Measurements from ENCODE around the gene RBM10.

DNA sequence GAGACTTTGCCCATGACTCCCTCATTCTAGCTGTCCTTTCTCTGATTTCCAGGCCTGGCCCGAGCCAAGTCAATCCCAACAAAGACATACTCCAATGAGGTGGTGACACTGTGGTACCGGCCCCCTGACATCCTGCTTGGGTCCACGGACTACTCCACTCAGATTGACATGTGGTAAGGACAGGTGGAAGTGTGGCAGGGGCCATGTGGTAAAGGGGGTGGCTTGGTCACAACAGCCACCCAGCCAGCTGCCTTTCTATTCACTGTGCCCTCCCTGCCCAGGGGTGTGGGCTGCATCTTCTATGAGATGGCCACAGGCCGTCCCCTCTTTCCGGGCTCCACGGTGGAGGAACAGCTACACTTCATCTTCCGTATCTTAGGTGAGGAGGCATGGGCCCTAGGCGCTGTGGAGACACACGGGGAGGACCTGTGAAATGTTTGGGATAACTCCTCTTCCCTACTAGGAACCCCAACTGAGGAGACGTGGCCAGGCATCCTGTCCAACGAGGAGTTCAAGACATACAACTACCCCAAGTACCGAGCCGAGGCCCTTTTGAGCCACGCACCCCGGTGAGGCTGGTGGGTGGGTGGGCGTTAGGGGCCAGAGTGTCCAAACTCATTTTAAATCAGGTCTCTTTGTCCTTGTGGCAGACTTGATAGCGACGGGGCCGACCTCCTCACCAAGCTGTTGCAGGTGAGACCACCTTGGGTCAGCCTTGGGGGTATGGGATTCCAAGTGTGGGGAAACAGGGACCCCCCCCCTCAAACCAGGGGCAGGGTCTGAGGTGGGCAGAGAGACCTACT lies 81.7 kb downstream of the RBM10 start:
- TF ChIP-seq, protein P1, sequence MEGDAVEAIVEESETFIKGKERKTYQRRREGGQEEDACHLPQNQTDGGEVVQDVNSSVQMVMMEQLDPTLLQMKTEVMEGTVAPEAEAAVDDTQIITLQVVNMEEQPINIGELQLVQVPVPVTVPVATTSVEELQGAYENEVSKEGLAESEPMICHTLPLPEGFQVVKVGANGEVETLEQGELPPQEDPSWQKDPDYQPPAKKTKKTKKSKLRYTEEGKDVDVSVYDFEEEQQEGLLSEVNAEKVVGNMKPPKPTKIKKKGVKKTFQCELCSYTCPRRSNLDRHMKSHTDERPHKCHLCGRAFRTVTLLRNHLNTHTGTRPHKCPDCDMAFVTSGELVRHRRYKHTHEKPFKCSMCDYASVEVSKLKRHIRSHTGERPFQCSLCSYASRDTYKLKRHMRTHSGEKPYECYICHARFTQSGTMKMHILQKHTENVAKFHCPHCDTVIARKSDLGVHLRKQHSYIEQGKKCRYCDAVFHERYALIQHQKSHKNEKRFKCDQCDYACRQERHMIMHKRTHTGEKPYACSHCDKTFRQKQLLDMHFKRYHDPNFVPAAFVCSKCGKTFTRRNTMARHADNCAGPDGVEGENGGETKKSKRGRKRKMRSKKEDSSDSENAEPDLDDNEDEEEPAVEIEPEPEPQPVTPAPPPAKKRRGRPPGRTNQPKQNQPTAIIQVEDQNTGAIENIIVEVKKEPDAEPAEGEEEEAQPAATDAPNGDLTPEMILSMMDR (IDR thresholded peaks at IDR 0.05): no peak
- TF ChIP-seq POLR2A (IDR thresholded peaks at IDR 0.05): no peak

Data from testis (tissue), 2 donors.